PC-9 (cell line): ENCODE results near the gene CACNA1I. TPM values are rescaled to one million over a fixed set of nuclear protein-coding genes. Genes with fewer than 3 reads are reported as not detected.

Experiments
- BruUV-seq: library from RNA; stranded (reverse); fragments of 400-500 nt; replicated peaks from 2 replicates; lab custom pipeline; 2021; lab: Mats Ljungman, UMichigan
- CTCF ChIA-PET: fragments of 300-600 bp; sonication (Branson Sonifier 250); formaldehyde crosslinking; loops from one replicate; lab custom pipeline; 2022; ENCODE audit warnings: antibody characterized with exemption; lab: Charles Lee
- POLR2A ChIA-PET: fragments of 300-600 bp; sonication (Branson Sonifier 250); formaldehyde crosslinking; loops from one replicate; lab custom pipeline; 2022; ENCODE audit warnings: antibody characterized with exemption; ENCODE audit not compliant: unreplicated experiment; lab: Charles Lee
- DNase-seq, 2 experiments: peaks; one replicate each; pipeline versions ENCODE4 v3.0.0 to v3.0.0-alpha.2; 2015 to 2022; ENCODE audit warnings: mixed read lengths in 1 of 2
- H2AFZ ChIP-seq: fragments of 200-600 bp; sonication (generic); 2 replicates; pipeline ENCODE4 v1.8.1; 2017; ENCODE audit warnings: antibody characterized with exemption
- H3F3A ChIP-seq: fragments of 200-600 bp; sonication (generic); 2 replicates; pipeline ENCODE4 v1.8.1; 2017; ENCODE audit warnings: antibody characterized with exemption, mild to moderate bottlenecking, low read depth; ENCODE audit not compliant: insufficient read depth
- H3K27ac ChIP-seq: fragments of 200-600 bp; sonication (generic); 2 replicates; pipeline ENCODE4 v1.6.1; 2016; ENCODE audit warnings: mixed run types
- H3K27me3 ChIP-seq: fragments of 200-600 bp; sonication (generic); 2 replicates; pipeline ENCODE4 v1.6.1; 2016; ENCODE audit warnings: low read depth, mixed run types; ENCODE audit not compliant: insufficient read depth
- H3K36me3 ChIP-seq: fragments of 200-600 bp; sonication (generic); 2 replicates; pipeline ENCODE4 v1.6.1; 2016; ENCODE audit warnings: low read depth, mixed run types
- H3K4me1 ChIP-seq: fragments of 200-600 bp; sonication (generic); replicated peaks from 2 replicates; pipeline ENCODE4 v1.6.1; 2016; ENCODE audit warnings: mixed run types; ENCODE audit not compliant: insufficient read depth
- H3K4me2 ChIP-seq: fragments of 200-600 bp; sonication (generic); 2 replicates; pipeline ENCODE4 v1.6.1; 2017; ENCODE audit warnings: mixed run types
- H3K4me3 ChIP-seq: fragments of 200-600 bp; sonication (generic); 2 replicates; pipeline ENCODE4 v1.6.1; 2016; ENCODE audit warnings: mixed run types
- H3K79me2 ChIP-seq: fragments of 200-600 bp; sonication (generic); 2 replicates; pipeline ENCODE4 v1.6.1; 2017; ENCODE audit warnings: low read depth, mixed run types
- H3K9me2 ChIP-seq: fragments of 200-600 bp; sonication (generic); 2 replicates; pipeline ENCODE4 v1.8.1; 2017; ENCODE audit warnings: mild to moderate bottlenecking; ENCODE audit not compliant: insufficient read depth
- H3K9me3 ChIP-seq: fragments of 200-600 bp; sonication (generic); 2 replicates; pipeline ENCODE4 v1.8.1; 2016; ENCODE audit warnings: low read depth; ENCODE audit not compliant: insufficient read depth
- H4K20me1 ChIP-seq: fragments of 200-600 bp; sonication (generic); 2 replicates; pipeline ENCODE4 v1.8.1; 2017; ENCODE audit not compliant: insufficient read depth
- EZH2 ChIP-seq: fragments of 200-600 bp; sonication (generic); IDR thresholded peaks from 2 replicates; pipeline ENCODE4 v1.8.0; 2017; ENCODE audit warnings: antibody characterized with exemption, low read depth
- intact Hi-C: fragments of 100-400 bp; cut with micrococcal nuclease; formaldehyde crosslinking; loops from one replicate; pipeline ENCODE4 v1.10.0; 2022; ENCODE audit not compliant: unreplicated experiment
- total RNA-seq: library from RNA; stranded (reverse); gene quantifications from 2 replicates; pipeline ENCODE4 v1.2.3, GENCODE V29; 2021
- TF ChIP-seq, protein P1 (sequence below): fragments of 200-600 bp; sonication (generic); conservative IDR thresholded peaks from 2 replicates; pipeline ENCODE4 v1.6.1; 2017; ENCODE audit warnings: mixed run types, antibody characterized with exemption, mild to moderate bottlenecking, moderate library complexity

CACNA1I gene
- total RNA-seq, 1 experiment from 2014 or later, result 2.8 TPM

DNA sequence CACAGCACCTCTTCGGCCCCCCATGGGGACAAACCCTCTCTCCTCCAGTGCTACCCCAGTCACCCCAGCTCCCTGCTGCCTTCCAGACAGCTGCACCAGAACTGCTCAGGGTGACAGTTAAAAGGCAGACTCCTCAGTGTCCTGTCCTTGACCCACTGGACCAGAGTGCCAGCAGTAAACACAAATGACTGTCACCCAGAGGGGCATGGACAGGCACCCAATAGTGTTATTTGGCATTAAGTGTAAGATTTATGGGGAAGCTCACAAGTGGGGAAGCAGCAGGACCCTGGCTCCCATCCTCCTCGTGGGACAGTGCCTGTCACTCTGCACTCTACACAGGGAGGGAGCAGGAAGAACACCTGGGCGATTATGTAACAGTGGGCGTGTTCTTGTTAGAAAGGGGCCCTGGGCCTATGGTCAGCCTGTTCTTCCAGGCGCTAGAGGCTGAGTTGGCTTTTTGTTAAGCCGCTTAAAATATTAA lies 43.0 kb upstream of the CACNA1I start:
- ChIA-PET POLR2A (interaction anchor here (0.9 kb wide), 1 partner anchor 38 kb away, joined by 5 read pairs; no protein-coding TSS in a partner anchor), CTCF (interaction anchor here (0.6 kb wide), 1 partner anchor 195 kb away, joined by 4 read pairs; no protein-coding TSS in a partner anchor)
- peaks cover 89% of the 10 kb centered on the region for H3F3A ChIP-seq
- H3K9me3 ChIP-seq, result no peaks in the 10 kb centered on the region
- peaks cover 47% of the 10 kb centered on the region for H3K4me1 ChIP-seq
- no peak overlapping the region for H3K4me3 ChIP-seq
- H4K20me1 ChIP-seq, result peaks cover 67% of the 10 kb centered on the region
- peak overlapping the region; percentile 60; the same call in 1 of the 2 replicates for H3K4me2 ChIP-seq
- H2AFZ ChIP-seq, result no peak overlapping the region
- peak; percentile 52 to 75 for DNase-seq
- H3K79me2 ChIP-seq, result peaks cover 49% of the 10 kb centered on the region
- intact Hi-C loops, result loop anchor here (5.0 to 10.0 kb wide), 3 partner anchors 283 to 760 kb away; partner anchors contain the start of gene PDGFB
- BruUV-seq, result no TSS peak
- H3K9me2 ChIP-seq, result no peaks in the 10 kb centered on the region
- H3K27me3 ChIP-seq, result no peaks in the 10 kb centered on the region
- H3K36me3 ChIP-seq, result peaks cover 24% of the 10 kb centered on the region
- H3K27ac ChIP-seq, result 0 out of 2 replicates have a peak overlapping the region, but pooled peaks have one; percentile 19
- no peak for TF ChIP-seq EZH2
- TF ChIP-seq, protein P1, sequence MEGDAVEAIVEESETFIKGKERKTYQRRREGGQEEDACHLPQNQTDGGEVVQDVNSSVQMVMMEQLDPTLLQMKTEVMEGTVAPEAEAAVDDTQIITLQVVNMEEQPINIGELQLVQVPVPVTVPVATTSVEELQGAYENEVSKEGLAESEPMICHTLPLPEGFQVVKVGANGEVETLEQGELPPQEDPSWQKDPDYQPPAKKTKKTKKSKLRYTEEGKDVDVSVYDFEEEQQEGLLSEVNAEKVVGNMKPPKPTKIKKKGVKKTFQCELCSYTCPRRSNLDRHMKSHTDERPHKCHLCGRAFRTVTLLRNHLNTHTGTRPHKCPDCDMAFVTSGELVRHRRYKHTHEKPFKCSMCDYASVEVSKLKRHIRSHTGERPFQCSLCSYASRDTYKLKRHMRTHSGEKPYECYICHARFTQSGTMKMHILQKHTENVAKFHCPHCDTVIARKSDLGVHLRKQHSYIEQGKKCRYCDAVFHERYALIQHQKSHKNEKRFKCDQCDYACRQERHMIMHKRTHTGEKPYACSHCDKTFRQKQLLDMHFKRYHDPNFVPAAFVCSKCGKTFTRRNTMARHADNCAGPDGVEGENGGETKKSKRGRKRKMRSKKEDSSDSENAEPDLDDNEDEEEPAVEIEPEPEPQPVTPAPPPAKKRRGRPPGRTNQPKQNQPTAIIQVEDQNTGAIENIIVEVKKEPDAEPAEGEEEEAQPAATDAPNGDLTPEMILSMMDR, result no peak

DNA sequence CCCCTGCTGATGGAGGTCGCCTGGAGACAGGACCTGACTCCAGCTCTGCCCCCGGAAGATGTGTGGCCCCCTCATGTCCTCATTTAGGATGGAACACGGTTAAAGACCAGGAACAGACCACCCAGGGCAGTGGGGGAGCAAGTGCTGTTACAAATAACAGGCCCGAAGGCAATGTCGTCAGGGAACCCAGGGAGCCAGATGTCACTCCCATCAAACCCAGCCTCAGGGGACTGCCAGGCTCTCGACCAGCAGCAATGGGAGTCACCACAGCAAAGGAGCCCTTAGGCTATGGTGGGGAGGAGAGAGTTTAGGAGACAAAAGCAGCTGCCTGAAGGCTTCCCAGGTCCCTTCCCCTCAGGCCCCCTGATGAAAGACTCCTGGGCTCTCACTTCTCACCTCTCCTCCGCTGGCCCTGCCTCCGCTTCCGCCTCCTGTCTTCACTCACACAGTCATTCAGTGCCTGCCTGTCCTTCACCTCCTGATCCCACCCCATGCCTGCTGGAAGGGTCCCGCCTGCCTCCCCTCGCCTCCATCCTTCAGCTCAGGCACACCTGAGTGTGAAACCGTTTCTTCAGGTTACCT lies 42.4 kb upstream of the CACNA1I start:
- intact Hi-C loops, result loop anchor here (2.0 to 10.0 kb wide), 4 partner anchors 33 to 761 kb away; partner anchors contain the start of gene PDGFB
- no peak overlapping the region for H3K27ac ChIP-seq
- BruUV-seq, result no TSS peak
- H3K27me3 ChIP-seq, result no peaks in the 10 kb centered on the region
- H3K9me3 ChIP-seq, result no peaks in the 10 kb centered on the region
- H2AFZ ChIP-seq, result no peak overlapping the region
- TF ChIP-seq, protein P1, result no peak
- peaks cover 83% of the 10 kb centered on the region for H3F3A ChIP-seq
- POLR2A ChIA-PET, result interaction anchor here (0.9 kb wide), 1 partner anchor 38 kb away, joined by 5 read pairs; no protein-coding TSS in a partner anchor
- no peaks in the 10 kb centered on the region for H3K9me2 ChIP-seq
- CTCF ChIA-PET, result interaction anchor here (0.8 to 1.2 kb wide), 5 partner anchors 32 to 358 kb away, joined by 3 to 8 read pairs (median 5); partner anchors contain the start of gene TAB1
- peaks cover 42% of the 10 kb centered on the region for H3K79me2 ChIP-seq
- H3K4me3 ChIP-seq, result no peak overlapping the region
- H3K4me1 ChIP-seq, result peaks cover 40% of the 10 kb centered on the region
- H3K36me3 ChIP-seq, result peaks cover 18% of the 10 kb centered on the region
- peaks cover 61% of the 10 kb centered on the region for H4K20me1 ChIP-seq
- H3K4me2 ChIP-seq, result peak overlapping the region; percentile 60
- peak in 1 of 2 experiments; percentile 17 for DNase-seq

- TF ChIP-seq, protein P1, result peak; percentile 98
- TF ChIP-seq EZH2, result no peak
- H3K27ac ChIP-seq, result no peak overlapping the region
- no peak overlapping the region for H2AFZ ChIP-seq
- peaks cover 81% of the 10 kb centered on the region for H3F3A ChIP-seq
- H3K9me3 ChIP-seq, result no peaks in the 10 kb centered on the region
- peaks cover 54% of the 10 kb centered on the region for H4K20me1 ChIP-seq
- peak; percentile 87 to 91 for DNase-seq
- H3K9me2 ChIP-seq, result no peaks in the 10 kb centered on the region
- ChIA-PET POLR2A (interaction anchor here (0.5 to 0.6 kb wide), 5 partner anchors 15 to 1331 kb away, joined by 3 to 8 read pairs (median 5); no protein-coding TSS in a partner anchor), CTCF (interaction anchor here (0.6 to 1.2 kb wide), 28 partner anchors 9 to 1224 kb away, joined by 3 to 17 read pairs (median 4); partner anchors contain the start of genes ATF4, RPL3 and TAB1)
- H3K4me2 ChIP-seq, result peak overlapping the region; percentile 60
- BruUV-seq, result no TSS peak
- no peaks in the 10 kb centered on the region for H3K27me3 ChIP-seq
- intact Hi-C loops, result loop anchor here (1.0 to 10.0 kb wide), 5 partner anchors 34 to 762 kb away; partner anchors contain the start of gene PDGFB
- peaks cover 17% of the 10 kb centered on the region; the same call in 1 of the 2 replicates for H3K36me3 ChIP-seq
- H3K79me2 ChIP-seq, result peaks cover 37% of the 10 kb centered on the region
- peak overlapping the region; percentile 5; the same call in 1 of the 2 replicates for H3K4me3 ChIP-seq
- H3K4me1 ChIP-seq, result peaks cover 37% of the 10 kb centered on the region
Measured at GRCh38 chr22:39528681-39529486, 41.7 kb upstream of the CACNA1I start.
